HG03460 (cell line): ENCODE data around the gene RGR.

Experiments
- ATAC-seq: cut with Tn5 transposase; IDR thresholded peaks from one replicate; pipeline ENCODE4 v1.9.1; 2021; ENCODE audit not compliant: unreplicated experiment

Gene RGR

DNA sequence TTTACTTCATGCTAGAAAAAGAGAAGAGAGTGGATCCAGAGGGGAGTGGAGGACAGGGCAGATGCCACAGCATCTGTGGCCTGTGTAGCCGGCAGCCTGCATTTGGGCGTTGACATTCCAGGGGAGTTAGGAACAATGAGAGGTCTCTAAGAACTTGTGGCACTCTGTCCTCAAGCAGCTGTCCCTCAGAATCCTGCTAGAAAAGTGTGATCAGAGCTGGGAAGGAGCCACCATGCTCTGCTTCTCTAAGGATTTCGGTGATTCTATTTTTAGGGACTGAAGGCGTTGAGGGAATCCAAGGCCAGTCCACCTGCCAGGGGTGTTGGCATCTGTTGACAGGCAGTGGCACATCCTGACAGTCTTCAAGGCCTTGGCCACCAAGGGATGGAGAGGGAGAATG, 27.1 kb upstream of the RGR start:
- no peak for ATAC-seq

DNA sequence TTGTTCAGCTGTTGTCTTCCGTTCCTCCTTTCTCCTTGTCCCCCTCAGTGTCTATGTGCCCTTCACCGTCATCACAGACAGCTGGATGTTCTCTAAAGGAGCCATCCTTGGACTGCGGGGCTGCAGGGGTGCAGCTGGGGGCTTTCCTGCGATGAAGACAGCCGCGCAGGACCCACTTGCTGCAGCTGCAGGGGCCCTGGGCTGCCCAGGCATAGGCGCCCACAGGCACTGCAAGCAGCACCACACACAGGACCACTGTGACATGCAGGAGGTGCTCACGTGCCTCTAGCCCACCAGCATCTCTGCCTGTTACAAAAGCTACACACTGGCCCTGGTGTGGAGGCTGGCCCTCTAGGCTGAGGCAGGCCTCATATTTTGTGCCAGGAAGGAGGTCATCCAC, 22.9 kb upstream of the RGR start:
- ATAC-seq = no peak

DNA sequence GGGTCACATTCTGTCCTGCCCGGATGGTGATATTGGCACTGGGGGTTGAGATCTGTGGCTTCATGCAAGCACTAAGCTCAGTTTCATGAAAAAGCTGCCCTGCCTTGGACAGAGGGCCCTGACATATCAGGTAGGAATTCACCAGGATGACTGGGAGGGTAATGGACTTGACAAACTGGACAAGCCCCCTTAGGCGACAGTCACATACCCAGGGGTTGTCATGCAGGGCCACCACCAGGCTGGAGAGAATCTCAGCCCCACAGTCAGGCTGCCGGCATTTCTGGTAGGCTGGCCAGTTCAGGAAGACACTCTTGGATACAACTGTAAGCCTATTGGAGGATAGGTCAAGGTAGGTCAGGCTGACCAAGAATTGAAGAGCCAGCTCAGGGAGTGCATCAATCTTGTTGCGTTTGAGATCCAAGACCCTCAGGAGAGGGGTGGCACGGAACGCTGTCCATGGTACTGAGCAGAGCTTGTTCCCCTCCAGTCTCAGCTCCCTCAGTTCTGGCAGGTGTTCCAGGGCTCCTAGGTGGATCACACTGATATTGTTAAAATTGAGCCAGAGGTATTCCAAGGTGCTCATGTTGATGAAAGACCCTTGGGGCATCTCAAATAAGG, 20.3 kb upstream of the RGR start:
- no peak for ATAC-seq

DNA sequence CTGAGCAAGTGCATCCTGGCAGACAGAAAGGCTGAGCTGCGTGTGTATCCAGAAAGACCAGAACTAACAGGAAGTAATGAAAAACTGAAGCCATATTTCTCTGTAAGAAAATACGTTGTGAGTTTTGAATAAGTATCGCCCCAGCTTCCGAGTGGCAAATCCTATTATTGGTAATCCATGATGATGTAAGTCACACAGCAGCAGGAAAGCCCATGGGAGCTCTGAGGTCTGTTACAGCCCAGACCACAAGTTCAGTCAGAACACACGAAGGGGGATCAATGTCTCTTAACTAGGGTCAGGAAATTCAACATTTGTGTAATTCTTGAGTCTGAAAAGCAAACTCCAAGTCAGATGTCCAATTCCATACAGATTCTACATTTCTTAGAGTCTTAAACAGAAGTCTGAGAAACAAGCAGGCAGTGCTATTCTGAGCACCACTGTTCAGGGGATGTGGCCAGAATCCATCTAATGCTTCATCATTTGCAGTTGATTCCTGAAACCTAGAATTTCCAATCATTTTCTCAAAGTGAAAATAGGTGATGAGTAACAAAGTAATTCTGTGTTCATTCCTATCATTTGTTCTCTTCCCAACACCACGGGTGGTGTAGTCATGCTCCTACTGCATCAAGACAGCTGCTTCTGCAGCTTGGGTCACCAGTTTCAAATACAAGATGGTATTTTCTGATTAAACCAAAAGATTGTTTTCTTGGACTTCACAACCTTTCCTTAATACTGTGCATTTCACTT, 19.3 kb upstream of the RGR start, which contains the start of gene LRIT2:
LRIT2 (minus strand) TSS at position 118 of the 747 bp plus-strand sequence; CDS start at position 94, 24 bp downstream.
- no peak for ATAC-seq

DNA sequence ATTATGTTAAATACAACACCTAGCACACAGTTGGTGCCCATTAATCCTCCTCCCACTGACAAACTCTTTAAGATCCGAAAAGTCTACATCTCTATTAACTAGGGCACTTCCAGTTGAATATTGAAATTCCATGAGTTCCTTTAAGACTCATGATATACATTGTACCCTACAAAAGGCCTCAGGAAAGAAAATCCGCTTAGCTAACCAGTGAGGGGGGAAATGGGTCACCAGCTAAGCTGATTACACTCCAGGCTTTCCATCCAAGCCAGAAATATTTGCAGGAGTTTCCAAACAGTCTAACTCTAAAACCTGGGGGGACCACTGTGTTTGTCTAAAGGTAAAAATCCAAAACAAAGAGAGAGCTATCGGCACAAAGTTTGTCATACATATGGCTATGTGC, 18.2 kb upstream of the RGR start:
- no peak for ATAC-seq

DNA sequence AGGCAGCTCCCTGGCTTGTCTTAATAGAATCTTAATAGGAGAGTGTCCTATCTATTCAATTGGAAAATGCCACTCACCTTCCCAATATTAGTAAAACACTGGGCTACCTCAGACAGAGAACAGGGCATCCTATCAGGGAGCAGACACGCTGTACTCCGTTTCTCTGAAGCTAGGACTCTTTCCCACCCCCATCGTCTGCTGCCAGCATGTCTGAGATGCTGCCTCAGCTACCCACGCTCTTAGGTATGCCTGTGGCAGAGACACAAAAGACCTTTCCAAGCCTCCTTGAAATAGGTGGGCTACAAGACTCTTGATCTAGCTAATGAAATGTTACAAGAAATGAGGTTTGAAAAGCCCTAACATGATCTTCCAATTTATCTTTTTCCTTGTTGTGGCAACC, 17.0 kb upstream of the RGR start:
- ATAC-seq = no peak

DNA sequence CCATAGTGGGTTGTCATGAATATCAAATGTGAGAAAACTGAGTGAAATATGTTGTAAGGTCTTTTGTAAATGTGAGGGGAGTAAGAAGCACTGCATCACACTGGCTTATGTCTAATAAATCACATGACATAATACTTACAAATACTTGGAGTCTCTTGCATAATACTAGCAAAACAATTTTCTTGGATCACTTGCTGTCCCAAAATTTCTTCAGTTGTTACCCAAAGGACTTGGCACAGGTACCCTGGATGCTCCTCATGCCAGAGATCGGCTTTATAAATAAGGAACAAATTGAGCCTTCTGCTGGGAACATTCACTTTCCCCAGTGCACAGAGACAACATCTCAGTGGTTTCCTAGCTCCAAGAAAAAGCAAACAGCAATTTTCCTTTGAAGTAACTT, 14.5 kb upstream of the RGR start:
- no peak for ATAC-seq

DNA sequence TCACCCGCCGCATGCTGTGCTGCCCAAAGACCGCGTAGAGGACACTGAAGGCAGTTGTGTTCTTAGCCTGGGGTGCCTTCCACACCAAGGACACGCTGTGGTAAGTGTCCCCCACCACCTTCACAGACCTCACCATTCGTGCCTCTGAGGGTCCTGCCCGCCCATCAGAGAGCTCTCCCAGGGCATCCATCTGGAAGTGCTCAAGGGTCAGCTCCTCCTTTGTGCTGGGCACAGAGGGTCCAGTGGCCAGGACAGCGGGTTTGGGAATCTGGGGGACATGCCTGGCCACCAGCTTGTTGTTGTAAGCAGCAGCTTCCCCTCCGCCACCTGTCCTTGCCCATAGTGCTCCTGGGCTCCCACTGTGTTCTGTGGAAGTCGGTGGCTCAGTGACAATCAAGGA, 12.5 kb upstream of the RGR start:
- no peak for ATAC-seq

DNA sequence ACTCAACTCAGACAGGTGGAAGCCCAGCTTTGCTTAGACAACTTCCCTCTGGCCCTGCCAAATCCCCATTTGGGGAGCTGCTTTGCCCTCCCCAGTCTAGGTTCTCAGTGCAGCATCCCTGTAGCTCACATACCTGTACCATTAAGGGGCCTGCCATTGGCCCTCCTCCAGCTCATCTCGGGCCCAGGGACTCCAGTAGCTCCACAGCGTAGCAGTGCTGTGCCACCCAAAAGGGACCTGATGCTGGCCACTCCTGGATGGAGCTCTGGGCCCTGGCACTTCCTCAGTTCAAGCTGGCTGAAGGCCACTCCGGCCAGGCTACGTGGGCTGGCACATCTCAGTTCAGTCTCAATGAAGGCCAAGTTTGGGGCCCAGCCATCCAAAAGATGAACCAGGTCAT, 10.9 kb upstream of the RGR start:
- no peak for ATAC-seq

DNA sequence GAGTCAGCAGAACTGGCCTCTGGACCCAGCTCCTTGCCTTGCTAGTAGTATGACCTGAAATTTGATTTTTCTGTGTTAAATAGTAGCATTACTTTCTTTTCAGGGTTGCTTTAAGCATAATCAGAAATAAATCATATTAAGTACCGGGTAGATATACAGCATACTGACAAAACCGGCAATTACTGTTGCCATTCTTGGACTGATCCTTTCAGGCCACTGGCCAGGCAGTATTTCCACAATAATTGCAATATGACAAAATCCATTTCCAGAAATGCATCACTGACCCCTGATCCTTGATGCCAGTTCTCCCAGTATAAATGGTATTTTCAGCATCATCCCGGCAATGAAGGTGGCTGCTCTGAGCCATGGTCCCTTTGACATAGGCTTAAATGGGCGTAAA, 10.4 kb upstream of the RGR start:
- no peak for ATAC-seq

DNA sequence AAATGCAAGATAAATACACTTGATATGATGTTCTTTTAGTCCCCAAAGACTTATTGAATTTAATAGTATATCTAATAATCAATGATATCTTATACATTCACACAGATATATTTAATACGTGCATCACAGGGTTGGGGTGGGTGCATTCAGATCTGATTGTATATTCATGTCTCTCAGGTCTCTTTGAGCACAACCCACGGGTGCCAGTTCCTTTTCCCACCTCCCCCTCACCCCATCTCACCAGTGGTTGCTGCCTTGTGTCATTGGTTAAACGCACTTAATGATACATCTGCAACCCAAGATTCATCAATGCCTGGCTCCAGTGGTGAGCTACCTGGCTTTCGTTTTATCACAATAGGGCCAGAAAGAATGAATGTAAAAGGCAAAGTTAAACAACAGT, 9.8 kb upstream of the RGR start:
- ATAC-seq = no peak

DNA sequence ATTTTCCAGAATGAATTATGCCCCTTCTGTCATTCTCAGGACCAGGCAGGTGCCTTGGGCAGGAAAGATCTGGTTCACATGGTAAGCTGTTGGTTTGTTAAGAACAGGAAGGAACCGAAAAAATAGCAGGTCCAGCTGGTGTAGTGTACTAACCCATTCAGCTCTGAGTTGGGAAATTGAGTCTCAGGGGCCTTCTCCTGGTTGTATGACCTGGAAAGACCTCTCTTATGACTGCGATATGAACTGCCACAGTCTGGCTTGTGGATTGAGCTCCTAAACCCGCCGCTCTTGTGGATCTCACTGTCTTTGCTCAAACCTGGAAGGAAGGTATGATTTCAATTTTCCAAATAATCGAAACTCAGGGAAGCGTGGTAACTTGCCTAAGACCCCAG, 8.1 kb upstream of the RGR start:
- ATAC-seq = no peak

DNA sequence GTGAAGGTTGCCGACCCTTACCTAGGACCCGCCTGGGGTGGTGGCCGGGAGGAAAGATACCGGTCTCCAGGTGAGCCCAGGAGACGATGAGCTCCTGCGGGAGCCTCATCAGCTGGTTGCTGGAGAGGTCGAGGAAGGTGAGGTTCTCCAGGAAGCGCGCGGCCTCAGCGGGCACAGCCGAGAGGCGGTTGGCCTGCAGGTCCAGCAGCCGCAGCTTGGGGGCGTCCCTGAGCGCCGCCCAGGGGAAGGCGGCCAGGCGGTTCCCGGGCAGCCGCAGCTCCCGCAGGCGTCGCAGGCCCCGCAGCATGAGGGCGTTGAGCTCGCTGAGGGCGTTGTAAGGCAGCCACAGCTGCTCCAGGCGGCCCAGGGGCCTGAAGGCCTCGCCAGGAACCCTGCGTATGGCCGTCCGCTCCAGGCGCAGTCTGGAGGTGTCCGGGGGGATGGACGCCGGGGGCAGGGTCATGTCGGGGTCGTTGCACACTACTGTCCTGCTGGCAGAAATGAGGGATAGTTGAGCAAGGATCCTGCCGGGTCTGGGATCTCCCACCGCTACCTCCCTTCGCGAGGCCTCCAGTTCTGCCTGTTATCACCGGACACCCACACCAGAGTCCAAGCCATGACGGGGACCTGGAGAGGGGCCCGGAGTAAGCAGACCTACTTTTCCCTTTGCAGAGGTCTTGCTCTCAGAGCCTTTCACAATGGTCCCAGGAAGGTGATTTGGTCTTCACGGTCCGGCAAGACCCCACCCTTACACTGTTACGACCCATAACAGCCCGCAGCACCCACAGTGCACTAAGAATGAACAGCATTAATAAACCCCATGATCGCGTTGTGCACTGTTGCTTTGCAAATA, 7.4 kb upstream of the RGR start:
- no peak for ATAC-seq

DNA sequence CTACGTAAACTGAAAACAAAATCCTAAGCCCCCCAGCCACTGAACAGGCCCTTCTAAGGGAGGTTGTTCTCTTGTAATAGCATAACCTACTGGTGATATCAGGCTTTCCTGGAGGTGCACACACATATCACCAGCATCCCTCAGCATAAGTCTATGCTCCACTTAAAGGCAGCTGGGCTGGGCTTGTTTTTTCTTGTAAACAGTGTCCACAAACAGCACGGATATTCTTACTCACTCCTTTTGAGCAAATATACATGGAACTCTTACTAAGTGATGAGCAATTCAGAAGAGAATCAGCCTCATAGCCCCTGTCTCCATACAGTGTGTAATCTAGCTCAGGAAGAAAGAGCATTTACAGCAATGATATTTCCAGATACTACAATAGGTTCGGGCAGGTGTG, 5.9 kb upstream of the RGR start:
- no peak for ATAC-seq

DNA sequence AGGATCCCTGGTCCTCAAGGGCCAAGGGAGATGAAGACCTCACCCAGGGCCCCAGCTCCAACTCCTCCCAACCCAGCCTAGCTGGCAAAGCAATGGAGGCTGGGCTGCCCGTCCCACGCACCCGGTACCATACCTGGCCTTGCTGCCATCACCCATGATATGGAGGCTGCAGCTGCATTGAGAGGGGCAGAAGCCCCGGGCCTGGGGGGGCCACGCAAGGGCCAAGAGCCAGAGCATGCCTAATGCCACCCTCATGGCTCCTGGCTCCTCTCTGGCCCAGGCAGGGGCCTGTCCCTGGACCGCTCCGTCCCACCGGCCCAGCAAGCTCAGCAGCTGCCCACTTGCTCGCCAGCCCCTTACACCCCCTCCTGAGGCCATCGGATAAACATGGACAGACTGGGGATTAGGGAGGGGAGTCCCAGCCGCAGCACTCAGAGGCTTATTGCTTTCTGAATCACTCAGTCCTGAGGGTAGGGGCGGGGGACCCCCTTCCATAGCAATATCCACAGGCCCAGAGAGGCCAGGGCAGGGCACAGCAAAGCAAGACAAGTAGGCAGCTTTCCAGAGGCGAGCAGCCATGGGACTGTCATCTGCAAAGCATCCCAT, 3.6 kb upstream of the RGR start, which contains the start of gene LRIT1:
LRIT1 (minus strand) TSS at position 362 of the 606 bp plus-strand sequence; CDS start at position 255, 107 bp downstream.
- ATAC-seq = no peak

DNA sequence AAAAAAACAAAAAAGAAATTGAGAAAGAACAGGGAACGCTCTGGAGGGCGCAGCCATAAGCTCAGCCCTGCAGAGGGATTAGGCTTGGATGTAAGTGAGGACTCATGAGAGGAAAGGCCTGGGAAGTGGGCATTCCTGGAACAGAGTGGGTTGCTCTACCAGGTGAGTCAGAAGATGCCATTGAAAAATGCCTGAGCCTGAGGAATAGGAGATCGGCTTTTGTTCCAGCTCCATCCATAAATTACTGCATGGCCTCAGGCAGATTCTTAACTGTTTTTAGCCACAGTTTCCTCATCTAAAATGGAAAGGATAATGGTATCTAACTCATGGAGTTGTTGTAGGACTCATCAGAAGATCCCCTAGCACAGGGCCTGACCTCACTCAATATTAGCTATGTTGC, 1.1 kb upstream of the RGR start:
- no peak for ATAC-seq

DNA sequence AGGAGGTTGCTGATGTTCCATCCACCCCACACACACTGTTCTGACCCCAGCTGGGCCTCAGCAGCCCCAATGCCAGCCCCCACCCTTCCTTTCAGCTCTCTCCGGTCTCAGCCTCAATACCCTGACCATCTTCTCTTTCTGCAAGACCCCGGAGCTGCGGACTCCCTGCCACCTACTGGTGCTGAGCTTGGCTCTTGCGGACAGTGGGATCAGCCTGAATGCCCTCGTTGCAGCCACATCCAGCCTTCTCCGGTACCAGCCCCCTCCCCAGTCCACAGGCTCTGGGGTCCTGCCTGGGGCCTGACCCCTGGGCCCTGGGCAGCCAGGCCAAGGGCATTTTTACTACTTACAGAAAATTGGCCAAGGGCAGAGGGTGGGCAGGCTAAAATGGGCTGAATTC, 2.6 kb downstream of the RGR start:
- no peak for ATAC-seq

DNA sequence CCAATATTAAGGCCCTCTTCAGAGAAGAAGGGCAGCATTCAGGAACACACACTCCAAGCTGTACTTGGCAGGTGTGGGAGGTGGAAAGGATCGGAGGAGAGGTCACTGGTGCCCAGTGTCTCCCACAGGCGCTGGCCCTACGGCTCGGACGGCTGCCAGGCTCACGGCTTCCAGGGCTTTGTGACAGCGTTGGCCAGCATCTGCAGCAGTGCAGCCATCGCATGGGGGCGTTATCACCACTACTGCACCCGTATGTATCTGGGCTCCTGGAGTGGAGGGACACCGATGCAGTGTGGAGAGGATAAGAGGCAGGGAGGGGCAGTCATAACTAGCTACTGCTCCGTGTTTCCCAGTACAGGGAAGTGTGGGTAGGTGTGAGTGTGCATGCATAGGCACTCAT, 3.9 kb downstream of the RGR start:
- no peak for ATAC-seq

DNA sequence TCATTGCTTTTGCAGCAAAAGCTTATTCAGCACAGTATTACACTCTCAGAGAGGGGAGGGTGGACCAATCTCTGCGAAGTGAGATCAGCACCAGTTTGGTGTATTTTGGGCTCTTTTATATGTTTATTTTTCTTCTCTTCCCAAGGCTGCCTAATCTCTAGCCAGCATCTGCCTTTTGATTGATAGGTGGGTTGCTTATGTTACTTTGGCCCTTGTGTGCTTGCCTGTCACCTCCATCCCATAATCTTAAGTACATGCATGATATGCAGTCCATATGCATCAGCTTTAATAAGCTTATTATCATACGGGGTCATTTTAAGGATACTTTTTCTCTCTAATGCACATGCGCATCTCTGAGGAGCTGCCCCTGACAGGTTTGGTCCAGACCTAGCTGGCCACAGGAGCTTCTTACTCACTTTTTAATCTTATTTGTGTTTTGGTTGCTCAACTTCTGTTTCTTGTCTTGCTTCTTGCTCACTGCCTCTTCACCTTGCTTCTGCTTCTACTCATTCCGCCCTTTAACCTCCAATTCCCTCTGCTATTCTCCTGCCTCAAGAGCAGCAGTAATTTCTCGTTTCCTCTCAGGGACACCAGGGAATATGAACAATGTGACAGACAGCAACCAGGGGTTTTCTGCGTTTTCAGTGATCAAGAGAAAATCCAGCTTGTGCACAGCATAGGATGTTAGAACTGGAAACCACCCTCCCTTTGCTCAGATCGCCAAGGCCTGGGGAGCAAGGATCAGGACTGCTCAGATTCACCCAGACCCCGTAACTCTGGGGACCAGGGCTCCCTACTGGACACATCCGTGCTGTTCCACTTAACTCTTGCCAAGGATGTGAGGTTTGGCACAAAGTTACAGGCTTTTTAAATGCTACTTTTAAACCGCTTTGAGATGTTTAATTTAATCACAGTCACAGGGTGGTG, 10.0 kb downstream of the RGR start:
- no peak for ATAC-seq
